ENCODE measurements around the gene KIAA1755.

Gene KIAA1755

DNA sequence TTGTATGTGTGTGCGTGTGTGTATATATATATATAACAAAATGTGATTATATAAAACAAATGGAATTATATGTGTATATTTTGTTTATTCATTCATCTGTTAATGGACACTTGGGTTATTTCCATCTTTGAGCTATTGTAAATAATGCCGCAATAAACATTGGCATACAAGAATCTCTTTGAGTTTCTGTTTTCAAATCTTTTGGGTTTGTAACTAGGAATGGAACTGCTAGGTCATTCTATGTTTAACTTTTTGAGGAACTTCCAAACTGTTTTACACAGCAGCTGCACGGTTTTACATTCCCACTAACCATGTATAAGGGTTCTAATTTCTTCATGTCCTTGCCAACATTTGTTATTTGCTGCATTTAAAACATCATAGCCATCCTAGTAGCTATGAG, 55.5 kb downstream of the KIAA1755 start:
- TF ChIP-seq, protein P1, sequence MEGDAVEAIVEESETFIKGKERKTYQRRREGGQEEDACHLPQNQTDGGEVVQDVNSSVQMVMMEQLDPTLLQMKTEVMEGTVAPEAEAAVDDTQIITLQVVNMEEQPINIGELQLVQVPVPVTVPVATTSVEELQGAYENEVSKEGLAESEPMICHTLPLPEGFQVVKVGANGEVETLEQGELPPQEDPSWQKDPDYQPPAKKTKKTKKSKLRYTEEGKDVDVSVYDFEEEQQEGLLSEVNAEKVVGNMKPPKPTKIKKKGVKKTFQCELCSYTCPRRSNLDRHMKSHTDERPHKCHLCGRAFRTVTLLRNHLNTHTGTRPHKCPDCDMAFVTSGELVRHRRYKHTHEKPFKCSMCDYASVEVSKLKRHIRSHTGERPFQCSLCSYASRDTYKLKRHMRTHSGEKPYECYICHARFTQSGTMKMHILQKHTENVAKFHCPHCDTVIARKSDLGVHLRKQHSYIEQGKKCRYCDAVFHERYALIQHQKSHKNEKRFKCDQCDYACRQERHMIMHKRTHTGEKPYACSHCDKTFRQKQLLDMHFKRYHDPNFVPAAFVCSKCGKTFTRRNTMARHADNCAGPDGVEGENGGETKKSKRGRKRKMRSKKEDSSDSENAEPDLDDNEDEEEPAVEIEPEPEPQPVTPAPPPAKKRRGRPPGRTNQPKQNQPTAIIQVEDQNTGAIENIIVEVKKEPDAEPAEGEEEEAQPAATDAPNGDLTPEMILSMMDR (IDR thresholded peaks at IDR 0.05; ENCODE audit: low read depth, low read length) = no peak
- no peak for TF ChIP-seq POLR2A (IDR thresholded peaks at IDR 0.05; ENCODE audit: extremely low read depth, insufficient read length)
- TF ChIP-seq, protein P2, sequence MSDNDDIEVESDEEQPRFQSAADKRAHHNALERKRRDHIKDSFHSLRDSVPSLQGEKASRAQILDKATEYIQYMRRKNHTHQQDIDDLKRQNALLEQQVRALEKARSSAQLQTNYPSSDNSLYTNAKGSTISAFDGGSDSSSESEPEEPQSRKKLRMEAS (IDR thresholded peaks at IDR 0.05; ENCODE audit: low read depth, low read length) = no peak
- no peak for TF ChIP-seq MYC (IDR thresholded peaks at IDR 0.05; ENCODE audit: low read depth, low read length)
- no peak for DNase-seq (ENCODE audit: low read depth)
- H3K4me3 ChIP-seq (ENCODE audit: low read depth, low read length) = no peak overlapping the region

DNA sequence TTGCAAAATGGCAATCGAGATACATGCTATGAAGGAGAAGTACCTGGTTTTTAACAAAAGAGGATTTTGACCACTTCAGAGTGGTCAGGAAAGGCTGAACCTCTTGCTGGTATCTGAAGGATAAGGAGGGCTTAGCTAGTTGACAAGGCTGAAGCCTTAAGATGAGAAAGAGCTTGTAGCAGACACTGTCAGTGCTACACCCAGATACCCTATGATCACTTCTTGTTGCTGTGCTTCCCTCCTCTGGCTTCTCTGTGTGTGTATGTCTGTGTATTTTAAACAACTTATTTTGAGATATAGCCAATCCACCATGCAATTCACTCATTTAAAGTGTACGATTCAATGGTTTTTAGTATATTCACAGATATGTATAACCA, 56.6 kb downstream of the KIAA1755 start:
- no peak overlapping the region for H3K4me3 ChIP-seq (ENCODE audit: low read depth, low read length)
- TF ChIP-seq POLR2A (IDR thresholded peaks at IDR 0.05; ENCODE audit: extremely low read depth, insufficient read length) (no peak), MYC (IDR thresholded peaks at IDR 0.05; ENCODE audit: low read depth, low read length) (no peak)
- TF ChIP-seq, protein P1 (IDR thresholded peaks at IDR 0.05; ENCODE audit: low read depth, low read length) = no peak
- TF ChIP-seq, protein P2 (IDR thresholded peaks at IDR 0.05; ENCODE audit: low read depth, low read length) = no peak
- no peak for DNase-seq (ENCODE audit: low read depth)

DNA sequence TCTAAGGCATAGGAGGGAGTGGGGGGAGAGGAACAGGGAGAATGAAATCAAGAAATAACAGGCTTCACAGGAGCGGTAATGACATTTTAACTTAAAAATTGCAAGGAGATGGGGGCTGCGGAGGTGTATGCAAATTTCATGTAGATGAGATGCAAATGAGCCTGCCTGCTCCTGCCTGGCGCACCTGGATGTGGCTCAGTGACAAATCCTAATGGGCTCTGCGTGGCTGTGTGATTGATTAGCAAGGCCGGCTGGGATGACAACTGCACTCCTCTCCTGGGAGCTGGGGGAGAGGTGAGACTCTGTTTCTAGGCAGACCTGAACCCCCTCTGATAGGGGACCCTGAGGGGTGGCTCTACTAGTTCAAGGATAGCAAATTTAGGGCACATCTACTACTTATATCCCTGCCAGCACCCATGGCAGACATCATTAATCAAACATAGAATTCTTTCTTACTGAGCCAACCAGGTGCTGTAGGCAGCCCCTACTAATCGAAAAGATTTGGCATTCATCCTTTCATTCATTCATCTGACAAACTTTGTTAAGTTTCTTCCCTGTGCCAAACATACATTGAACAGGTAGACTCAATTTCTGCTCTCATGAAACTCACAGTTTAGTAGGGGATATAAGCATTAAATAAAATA, 57.1 kb downstream of the KIAA1755 start:
- no peak overlapping the region for H3K4me3 ChIP-seq (ENCODE audit: low read depth, low read length)
- TF ChIP-seq, protein P2 (IDR thresholded peaks at IDR 0.05; ENCODE audit: low read depth, low read length) = no peak
- TF ChIP-seq POLR2A (IDR thresholded peaks at IDR 0.05; ENCODE audit: extremely low read depth, insufficient read length) = no peak
- TF ChIP-seq MYC (IDR thresholded peaks at IDR 0.05; ENCODE audit: low read depth, low read length) = no peak
- TF ChIP-seq, protein P1 (IDR thresholded peaks at IDR 0.05; ENCODE audit: low read depth, low read length) = no peak
- DNase-seq (ENCODE audit: low read depth) = no peak

DNA sequence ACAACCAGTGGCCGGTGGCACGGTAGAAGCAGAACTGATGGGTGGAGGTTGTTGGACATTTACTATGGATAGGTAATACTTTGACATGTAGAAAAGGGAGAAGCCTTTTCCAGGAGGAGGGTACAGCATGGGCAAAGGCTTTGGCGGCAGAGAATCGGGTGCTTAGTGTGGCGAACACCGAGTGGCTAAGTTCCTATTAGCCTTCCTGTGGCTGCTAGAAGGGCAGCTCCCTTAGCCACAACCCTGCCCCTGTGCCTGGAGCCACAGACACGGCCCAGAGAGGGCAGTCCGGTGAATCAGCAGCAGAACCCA, 57.6 kb downstream of the KIAA1755 start:
- no peak overlapping the region for H3K4me3 ChIP-seq (ENCODE audit: low read depth, low read length)
- TF ChIP-seq POLR2A (IDR thresholded peaks at IDR 0.05; ENCODE audit: extremely low read depth, insufficient read length) (no peak), MYC (IDR thresholded peaks at IDR 0.05; ENCODE audit: low read depth, low read length) (no peak)
- TF ChIP-seq, protein P1 (IDR thresholded peaks at IDR 0.05; ENCODE audit: low read depth, low read length) = no peak
- TF ChIP-seq, protein P2 (IDR thresholded peaks at IDR 0.05; ENCODE audit: low read depth, low read length) = no peak
- DNase-seq (ENCODE audit: low read depth) = no peak

DNA sequence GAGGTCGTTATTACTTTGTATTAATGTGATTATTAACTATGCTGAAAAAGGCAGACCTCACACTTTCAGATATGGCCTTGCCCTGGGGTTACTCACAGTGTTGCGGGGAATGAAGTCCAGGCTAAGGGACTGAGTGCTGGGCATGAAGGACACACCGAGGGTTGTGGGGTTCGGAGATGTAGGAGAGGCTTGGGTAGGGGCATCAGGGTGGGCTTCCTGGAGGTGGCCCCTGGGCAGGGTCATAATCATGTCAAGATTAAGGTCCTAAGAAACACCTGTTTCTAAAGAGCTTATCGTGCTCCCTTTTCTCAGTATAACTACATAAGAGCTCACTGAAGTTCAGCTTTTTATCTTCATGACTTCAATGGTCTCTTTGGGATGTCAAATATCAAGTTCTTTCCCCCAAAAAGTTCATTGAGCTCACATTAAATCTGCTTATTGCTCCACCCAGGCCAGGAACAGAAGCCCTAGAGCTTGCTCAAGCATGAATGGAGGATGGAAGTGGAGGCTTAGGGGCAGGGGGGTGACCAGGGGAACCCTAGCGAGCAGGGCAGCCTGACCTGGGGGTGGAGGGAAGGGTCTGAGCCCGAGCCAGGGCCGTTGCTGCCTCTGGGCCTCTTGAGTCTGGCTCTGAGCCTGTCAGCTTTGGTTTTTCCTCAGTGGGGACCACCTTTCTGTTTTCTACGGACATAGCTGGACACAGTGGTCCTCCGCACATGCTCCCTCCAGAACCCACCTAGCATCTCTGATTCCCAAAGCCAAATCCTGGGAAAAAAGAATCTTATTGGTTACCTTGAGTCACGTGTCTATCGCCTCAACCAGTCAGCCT, 58.2 kb downstream of the KIAA1755 start:
- TF ChIP-seq, protein P1 (IDR thresholded peaks at IDR 0.05; ENCODE audit: low read depth, low read length) = no peak
- TF ChIP-seq MYC (IDR thresholded peaks at IDR 0.05; ENCODE audit: low read depth, low read length) = no peak
- no peak for TF ChIP-seq POLR2A (IDR thresholded peaks at IDR 0.05; ENCODE audit: extremely low read depth, insufficient read length)
- TF ChIP-seq, protein P2 (IDR thresholded peaks at IDR 0.05; ENCODE audit: low read depth, low read length) = no peak
- no peak for DNase-seq (ENCODE audit: low read depth)
- no peak overlapping the region for H3K4me3 ChIP-seq (ENCODE audit: low read depth, low read length)
